ENCODE results near the gene MPPED2. TPM values are rescaled to one million over a fixed set of nuclear protein-coding genes. Genes with fewer than 3 reads are reported as not detected.

Gene MPPED2
- total RNA-seq, 1 experiment from 2014 or later, result 2.4 TPM

- no peak for TF ChIP-seq SMAD3 (CRISPR knock-in tag; IDR thresholded peaks at IDR 0.05; ENCODE audit: borderline replicate concordance)
- no peak for TF ChIP-seq E2F5 (CRISPR knock-in tag; IDR thresholded peaks at IDR 0.05)
- no peak for TF ChIP-seq HMGXB4 (CRISPR knock-in tag; IDR thresholded peaks at IDR 0.05)
- TF ChIP-seq TP53 (CRISPR knock-in tag; IDR thresholded peaks at IDR 0.05), result no peak
These were observed 39.8 kb downstream of the MPPED2 start (continued) for GRCh38 chr11:30546334-30546733.

GRCh38 chr11:30545507-30545906 lies 40.6 kb downstream of the MPPED2 start:
- Mint-ChIP-seq H3K4me3 (no peak overlapping the region), H3K9me3 (no peaks in the 10 kb centered on the region), H3K27ac (no peak overlapping the region), H3K4me1 (peaks cover 70% of the 10 kb centered on the region), H3K36me3 (no peaks in the 10 kb centered on the region), H3K27me3 (ENCODE audit: low read depth) (peaks cover 98% of the 10 kb centered on the region)
- ChIA-PET POLR2A (no interaction called here), CTCF (no interaction called here)
- no peak for ATAC-seq
- no peak for DNase-seq (ENCODE audit: low spot score)
- TF ChIP-seq CBFB (CRISPR knock-in tag; IDR thresholded peaks at IDR 0.05; ENCODE audit: low read depth) (no peak), ETV6 (CRISPR knock-in tag; IDR thresholded peaks at IDR 0.05) (no peak), IRF2 (CRISPR knock-in tag; IDR thresholded peaks at IDR 0.05; ENCODE audit: borderline replicate concordance, low read depth) (no peak), ATF6 (CRISPR knock-in tag; IDR thresholded peaks at IDR 0.05) (no peak), ERG (CRISPR knock-in tag; IDR thresholded peaks at IDR 0.05) (no peak), AFF4 (CRISPR knock-in tag; IDR thresholded peaks at IDR 0.05; ENCODE audit: borderline replicate concordance) (no peak), ZNF121 (CRISPR knock-in tag; IDR thresholded peaks at IDR 0.05) (no peak), GRHL2 (CRISPR knock-in tag; IDR thresholded peaks at IDR 0.05; ENCODE audit: insufficient replicate concordance, severe bottlenecking) (no peak), CTCF (IDR thresholded peaks at IDR 0.05) (no peak), EMX1 (CRISPR knock-in tag; IDR thresholded peaks at IDR 0.05) (no peak), ZNF423 (CRISPR knock-in tag; IDR thresholded peaks at IDR 0.05) (no peak), MYBL2 (CRISPR knock-in tag; IDR thresholded peaks at IDR 0.05) (no peak), MLX (CRISPR knock-in tag; IDR thresholded peaks at IDR 0.05) (no peak), GTF2I (CRISPR knock-in tag; conservative IDR thresholded peaks at IDR 0.05) (no peak), KAT7 (CRISPR knock-in tag; IDR thresholded peaks at IDR 0.05; ENCODE audit: borderline replicate concordance) (no peak), ARID4B (CRISPR knock-in tag; IDR thresholded peaks at IDR 0.05; ENCODE audit: borderline replicate concordance) (no peak)
